Measurements from ENCODE around the gene SLC33A1. TPM values are rescaled to one million over a fixed set of nuclear protein-coding genes. Genes with fewer than 3 reads are reported as not detected.

SLC33A1 gene
- 10 to 100 TPM; 19.4 to 26.3 (median 20.8) TPM for total RNA-seq

GRCh38 chr3:155854141-155854940, at the start of gene SLC33A1:
Gene SLC33A1 (minus strand): TSS chr3:155854427. CDS start chr3:155853997, 430 bp downstream.
- WGBS, 2 donors = 0 to 1% methylated on average over 43 to 48 of the region's 50 CpGs

GRCh38 chr3:155895379-155895900, 41.2 kb upstream of the SLC33A1 start:
- WGBS, 2 donors = 92 to 94% methylated on average over 7 of the region's 7 CpGs
- DNase-seq (ENCODE audit: low spot score in 2 of 2) = no peak
- H3K4me3 ChIP-seq (ENCODE audit: low read depth, poor library complexity, severe bottlenecking) = no peak overlapping the region
- TF ChIP-seq CTCF (IDR thresholded peaks at IDR 0.05) = no peak
- no peak for TF ChIP-seq POLR2A (IDR thresholded peaks at IDR 0.05)
- intact Hi-C loops (cut with DNase I; ENCODE audit: low total_unique reads) = no loop called here

More at GRCh38 chr3:155854141-155854940, at the start of gene SLC33A1:
- peak within 1 kb of the TSS; percentile 97 for H3K4me3 ChIP-seq (ENCODE audit: low read depth, poor library complexity, severe bottlenecking)
- peak; percentile 99 to 100 for DNase-seq (ENCODE audit: low spot score in 2 of 2)
- intact Hi-C loops (cut with DNase I; ENCODE audit: low total_unique reads) = no loop called here
- peak in 1 of 2 donors; percentile 66 for TF ChIP-seq POLR2A (IDR thresholded peaks at IDR 0.05)
- TF ChIP-seq CTCF (IDR thresholded peaks at IDR 0.05) = no peak

GRCh38 chr3:155891321-155891720, 37.1 kb upstream of the SLC33A1 start:
- no peak overlapping the region for H3K4me3 ChIP-seq (ENCODE audit: low read depth, poor library complexity, severe bottlenecking)
- WGBS, 2 donors = 92 to 94% methylated on average over 5 of the region's 5 CpGs
- intact Hi-C loops (cut with DNase I; ENCODE audit: low total_unique reads) = no loop called here
- TF ChIP-seq POLR2A (IDR thresholded peaks at IDR 0.05) (no peak), CTCF (IDR thresholded peaks at IDR 0.05) (no peak)
- DNase-seq (ENCODE audit: low spot score in 2 of 2) = no peak

- intact Hi-C loops (cut with DNase I; ENCODE audit: low total_unique reads) = no loop called here
- H3K4me3 ChIP-seq (ENCODE audit: low read depth, poor library complexity, severe bottlenecking) = no peak overlapping the region
- 31 to 32% methylated on average over 2 of the region's 2 CpGs for WGBS, 2 donors
- no peak for TF ChIP-seq CTCF (IDR thresholded peaks at IDR 0.05)
- TF ChIP-seq POLR2A (IDR thresholded peaks at IDR 0.05) = no peak
- DNase-seq (ENCODE audit: low spot score in 2 of 2) = no peak
These were observed 36.5 kb upstream of the SLC33A1 start for GRCh38 chr3:155890671-155891190.

GRCh38 chr3:155889952-155890351, 35.7 kb upstream of the SLC33A1 start:
- intact Hi-C loops (cut with DNase I; ENCODE audit: low total_unique reads) = no loop called here
- TF ChIP-seq POLR2A (IDR thresholded peaks at IDR 0.05) (no peak), CTCF (IDR thresholded peaks at IDR 0.05) (no peak)
- 67 to 68% methylated on average over 1 of the region's 1 CpG for WGBS, 2 donors
- H3K4me3 ChIP-seq (ENCODE audit: low read depth, poor library complexity, severe bottlenecking) = no peak overlapping the region
- DNase-seq (ENCODE audit: low spot score in 2 of 2) = no peak

All from lower leg skin (tissue), 4 donors.